ENCODE results near the gene RAB1A.
"Not testable (repeated sequence)": the region's sequence is repeated elsewhere in the genome, so short reads cannot be mapped to it uniquely, and the experiment has no call there.

GRCh38 chr2:65174031-65174430 lies 44.1 kb upstream of the RAB1A start:
- TF ChIP-seq CTCF (IDR thresholded peaks at IDR 0.05 in 4 of 5, conservative IDR thresholded peaks at IDR 0.05 in 1 of 5); POLR2A (IDR thresholded peaks at IDR 0.05): not testable (repeated sequence)
